Activated CD4-positive, alpha-beta T cell treated with anti-CD3 and anti-CD28 coated beads for 36 hours (primary cell): Measurements from ENCODE around the gene MTSS2. TPM values are rescaled to one million over a fixed set of nuclear protein-coding genes. Genes with fewer than 3 reads are reported as not detected.

ENCODE experiments used
- ATAC-seq: fragments of 200-7000 bp; cut with Tn5 transposase; one replicate; pipeline ENCODE4 v1.10.0; 2021; ENCODE audit warnings: mild to moderate bottlenecking, moderate library complexity
- CTCF ChIA-PET: fragments of 350-600 bp; sonication (Branson Sonifier 250); formaldehyde crosslinking; loops from one replicate; lab custom pipeline; 2021; ENCODE audit warnings: antibody characterized with exemption; lab: Charles Lee
- POLR2A ChIA-PET: fragments of 350-600 bp; sonication (Branson Sonifier 250); formaldehyde crosslinking; loops from one replicate; lab custom pipeline; 2021; ENCODE audit warnings: antibody characterized with exemption, inconsistent platforms; lab: Charles Lee
- DNase-seq: peaks from one replicate; pipeline ENCODE4 v3.0.0-alpha.2; 2020
- H3K27ac Mint-ChIP-seq: one replicate; pipeline ENCODE4 v1.8.0; 2021; ENCODE audit warnings: mixed read lengths
- H3K27me3 Mint-ChIP-seq: one replicate; pipeline ENCODE4 v1.8.0; 2021; ENCODE audit warnings: mixed read lengths
- H3K36me3 Mint-ChIP-seq: one replicate; pipeline ENCODE4 v1.8.0; 2021; ENCODE audit warnings: low read depth, mixed read lengths
- H3K4me1 Mint-ChIP-seq: one replicate; pipeline ENCODE4 v1.8.0; 2021; ENCODE audit warnings: mixed read lengths
- H3K4me3 Mint-ChIP-seq: one replicate; pipeline ENCODE4 v1.8.0; 2021; ENCODE audit warnings: mild to moderate bottlenecking, moderate library complexity, mixed read lengths
- H3K9me3 Mint-ChIP-seq: one replicate; pipeline ENCODE4 v1.8.0; 2021; ENCODE audit warnings: low read depth, mixed read lengths
- intact Hi-C, 2 experiments: fragments of 100-400 bp; cut with DNase I in 1 of 2; cut with micrococcal nuclease in 1 of 2; formaldehyde crosslinking; loops; one replicate each; pipeline versions ENCODE4 v1.14.2 to v1.15.1; 2022 to 2024; cut with DNase I, micrococcal nuclease
- total RNA-seq, 2 experiments: library from RNA; stranded (reverse); gene quantifications; one replicate each; pipeline ENCODE4 v1.2.3, GENCODE V29; 2021

The MTSS2 gene
- total RNA-seq, 2 experiments from 2014 or later: 1.6 to 3.5 TPM

- ATAC-seq (no peak), DNase-seq (no peak)
- intact Hi-C loops: no loop called here
- no peaks in the 10 kb centered on the region for H3K27me3 Mint-ChIP-seq
- ChIA-PET CTCF (no interaction called here), POLR2A (no interaction called here)
- peaks cover 27% of the 10 kb centered on the region for H3K36me3 Mint-ChIP-seq
- H3K9me3 Mint-ChIP-seq: no peaks in the 10 kb centered on the region
- H3K27ac Mint-ChIP-seq: no peak overlapping the region
- H3K4me1 Mint-ChIP-seq: peaks cover 11% of the 10 kb centered on the region
- no peak overlapping the region for H3K4me3 Mint-ChIP-seq
Measured at GRCh38 chr16:70725024-70725911, 39.4 kb upstream of the MTSS2 start.

- Mint-ChIP-seq H3K27ac (no peak overlapping the region), H3K4me1 (peaks cover 12% of the 10 kb centered on the region), H3K27me3 (no peaks in the 10 kb centered on the region), H3K4me3 (no peak overlapping the region), H3K36me3 (peaks cover 30% of the 10 kb centered on the region), H3K9me3 (no peaks in the 10 kb centered on the region)
- POLR2A ChIA-PET: no interaction called here
- no peak for DNase-seq
- intact Hi-C loops: no loop called here
- ATAC-seq: no peak
- CTCF ChIA-PET: no interaction called here
Measured at GRCh38 chr16:70724146-70725023, 38.5 kb upstream of the MTSS2 start.

GRCh38 chr16:70723740-70724145 lies 37.9 kb upstream of the MTSS2 start:
- ChIA-PET CTCF (interaction anchor here (1.3 kb wide), 1 partner anchor 47 kb away, joined by 4 read pairs; no protein-coding TSS in a partner anchor), POLR2A (no interaction called here)
- Mint-ChIP-seq H3K36me3 (peaks cover 32% of the 10 kb centered on the region), H3K27me3 (no peaks in the 10 kb centered on the region), H3K27ac (no peak overlapping the region), H3K4me3 (no peak overlapping the region), H3K9me3 (no peaks in the 10 kb centered on the region), H3K4me1 (peaks cover 12% of the 10 kb centered on the region)
- no peak for DNase-seq
- no peak for ATAC-seq
- intact Hi-C loops: no loop called here

DNA sequence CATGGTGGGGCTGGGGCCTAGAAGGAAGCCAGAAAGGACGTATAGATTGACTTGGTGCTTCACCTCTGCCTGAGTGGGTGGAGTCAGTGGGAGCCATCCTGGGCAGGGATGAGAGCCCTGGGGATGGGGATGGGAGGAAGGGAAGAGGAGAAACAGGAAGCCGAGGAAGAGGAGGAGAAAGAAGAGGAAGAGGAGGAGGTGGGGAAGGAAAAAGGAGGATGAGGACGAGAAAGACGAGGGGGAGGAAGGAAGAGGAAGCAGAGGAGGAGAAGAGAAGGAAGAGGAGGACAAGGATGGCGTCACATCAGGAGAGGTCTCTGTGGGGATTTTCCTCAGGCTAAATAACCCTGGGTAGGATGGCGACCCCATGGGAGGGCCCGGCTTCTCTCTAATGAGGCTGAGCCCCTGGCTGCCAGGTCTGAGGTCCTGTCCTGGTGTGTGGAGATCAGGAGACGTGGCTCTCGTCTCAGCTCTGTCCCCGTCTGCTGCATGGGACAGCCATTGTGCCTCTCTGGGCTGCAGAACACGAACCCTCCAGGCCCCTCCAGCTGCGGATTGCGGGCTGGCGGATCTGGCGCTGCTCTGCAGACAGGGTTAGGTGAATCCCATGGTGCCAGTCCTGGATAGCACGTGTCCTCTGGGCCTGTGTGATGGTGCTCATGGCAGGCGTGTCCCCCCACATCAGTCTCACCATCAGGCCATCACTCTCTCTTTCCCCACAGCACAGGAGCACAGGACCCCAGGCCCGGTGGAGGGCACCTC lies 35.5 kb upstream of the MTSS2 start:
- POLR2A ChIA-PET: no interaction called here
- ATAC-seq: no peak
- no peaks in the 10 kb centered on the region for H3K9me3 Mint-ChIP-seq
- CTCF ChIA-PET: interaction anchor here (0.6 to 1.2 kb wide), 3 partner anchors 54 to 208 kb away, joined by 3 to 6 read pairs (median 3); no protein-coding TSS in a partner anchor
- peak overlapping the region; percentile 77 for H3K27ac Mint-ChIP-seq
- no peak overlapping the region for H3K4me3 Mint-ChIP-seq
- intact Hi-C loops: no loop called here
- H3K27me3 Mint-ChIP-seq: no peaks in the 10 kb centered on the region
- H3K4me1 Mint-ChIP-seq: peaks cover 12% of the 10 kb centered on the region
- peaks cover 32% of the 10 kb centered on the region for H3K36me3 Mint-ChIP-seq
- no peak for DNase-seq

- CTCF ChIA-PET: interaction anchor here (0.6 to 1.2 kb wide), 3 partner anchors 51 to 131 kb away, joined by 3 to 6 read pairs (median 3); no protein-coding TSS in a partner anchor
- no peak overlapping the region for H3K4me3 Mint-ChIP-seq
- DNase-seq: peak; percentile 30
- H3K27me3 Mint-ChIP-seq: no peaks in the 10 kb centered on the region
- ATAC-seq: peak; percentile 81
- H3K36me3 Mint-ChIP-seq: peaks cover 28% of the 10 kb centered on the region
- H3K27ac Mint-ChIP-seq: peak overlapping the region; percentile 77
- POLR2A ChIA-PET: no interaction called here
- H3K9me3 Mint-ChIP-seq: no peaks in the 10 kb centered on the region
- intact Hi-C loops: no loop called here
- peaks cover 12% of the 10 kb centered on the region for H3K4me1 Mint-ChIP-seq
Measured at GRCh38 chr16:70720425-70721201, 34.8 kb upstream of the MTSS2 start.

- ATAC-seq (no peak), DNase-seq (no peak)
- peaks cover 21% of the 10 kb centered on the region for H3K36me3 Mint-ChIP-seq
- ChIA-PET CTCF (no interaction called here), POLR2A (no interaction called here)
- peaks cover 12% of the 10 kb centered on the region for H3K4me1 Mint-ChIP-seq
- no peak overlapping the region for H3K4me3 Mint-ChIP-seq
- H3K27ac Mint-ChIP-seq: no peak overlapping the region
- no peaks in the 10 kb centered on the region for H3K27me3 Mint-ChIP-seq
- intact Hi-C loops: no loop called here
- no peaks in the 10 kb centered on the region for H3K9me3 Mint-ChIP-seq
Measured at GRCh38 chr16:70717065-70717464, 31.2 kb upstream of the MTSS2 start.

DNA sequence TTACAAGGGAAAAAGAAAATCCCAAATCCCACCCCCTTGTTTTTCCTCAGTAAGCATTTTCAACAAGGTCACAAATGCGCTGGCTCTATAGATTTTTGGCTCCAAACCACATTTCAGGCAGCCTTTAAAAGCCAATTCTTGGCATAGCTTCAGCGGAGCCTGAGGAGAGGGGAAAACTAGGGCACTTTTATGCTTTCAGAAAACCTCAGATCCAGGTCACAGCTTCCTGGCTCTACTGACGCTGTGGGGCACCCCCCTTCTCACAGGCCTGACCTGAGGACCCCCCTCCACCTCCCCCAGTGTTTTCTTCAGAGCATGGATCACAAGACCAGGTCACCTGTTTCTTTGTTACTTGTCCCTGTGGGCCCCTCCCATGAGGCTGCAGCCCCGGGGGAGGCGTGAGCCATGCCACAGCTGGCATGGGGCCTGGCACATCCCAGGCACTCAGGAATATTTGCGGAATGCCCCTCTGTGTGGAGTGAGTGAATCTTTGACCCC lies 30.1 kb upstream of the MTSS2 start:
- POLR2A ChIA-PET: no interaction called here
- Mint-ChIP-seq H3K4me1 (peaks cover 8% of the 10 kb centered on the region), H3K9me3 (no peaks in the 10 kb centered on the region), H3K36me3 (peaks cover 16% of the 10 kb centered on the region), H3K27me3 (no peaks in the 10 kb centered on the region), H3K27ac (no peak overlapping the region), H3K4me3 (no peak overlapping the region)
- intact Hi-C loops: loop anchor here in 1 of 2 experiments (1.0 kb wide), 1 partner anchor 40 kb away; no protein-coding TSS in a partner anchor
- DNase-seq (no peak), ATAC-seq (no peak)
- CTCF ChIA-PET: interaction anchor here (0.9 kb wide), 1 partner anchor 21 kb away, joined by 3 read pairs; no protein-coding TSS in a partner anchor

DNA sequence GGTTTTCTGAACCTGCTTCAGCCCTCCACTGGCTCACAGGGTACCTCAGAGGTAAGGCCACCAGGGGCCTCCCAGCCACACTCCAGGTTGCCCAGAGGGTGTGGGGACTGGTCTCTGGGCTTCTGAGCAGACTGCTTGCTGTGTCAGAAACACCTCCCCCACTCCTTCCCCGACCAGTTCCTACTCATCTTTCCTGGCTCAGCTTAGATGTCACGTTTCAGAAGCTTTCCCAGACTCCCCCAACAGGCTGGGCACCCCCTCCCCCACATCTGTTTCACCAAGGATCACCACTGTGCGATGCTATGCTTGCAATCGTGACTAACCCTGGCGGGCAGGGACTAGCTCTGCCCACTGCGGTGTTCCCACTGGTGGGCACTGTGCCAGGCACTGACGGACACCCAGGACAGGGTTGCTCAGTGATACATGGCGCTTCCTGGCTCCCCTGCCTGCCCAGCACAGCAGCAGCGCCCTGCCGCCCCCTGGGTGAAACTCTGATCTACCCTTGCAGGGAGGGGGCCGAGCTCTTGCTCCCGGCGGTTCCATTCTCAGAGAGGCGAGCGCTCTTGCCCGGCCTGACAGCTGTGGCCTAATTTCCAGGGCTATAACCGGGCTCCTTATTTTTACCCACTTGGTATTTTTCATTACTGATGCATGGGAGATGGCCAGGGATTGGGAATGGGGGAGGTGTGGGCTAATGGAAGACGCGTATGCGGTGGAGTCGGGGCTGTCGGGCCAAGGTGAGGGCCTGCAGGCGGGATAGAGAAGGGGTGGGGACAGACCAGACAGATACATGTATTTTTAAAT lies 29.4 kb upstream of the MTSS2 start:
- H3K27me3 Mint-ChIP-seq: no peaks in the 10 kb centered on the region
- H3K4me1 Mint-ChIP-seq: peaks cover 2% of the 10 kb centered on the region
- H3K9me3 Mint-ChIP-seq: no peaks in the 10 kb centered on the region
- peaks cover 10% of the 10 kb centered on the region for H3K36me3 Mint-ChIP-seq
- ChIA-PET POLR2A (interaction anchor here (0.7 kb wide), 1 partner anchor 32 kb away, joined by 5 read pairs; no protein-coding TSS in a partner anchor), CTCF (interaction anchor here (0.9 kb wide), 1 partner anchor 20 kb away, joined by 3 read pairs; no protein-coding TSS in a partner anchor)
- no peak overlapping the region for H3K4me3 Mint-ChIP-seq
- no peak for DNase-seq
- H3K27ac Mint-ChIP-seq: no peak overlapping the region
- ATAC-seq: no peak
- intact Hi-C loops: no loop called here

- Mint-ChIP-seq H3K4me3 (no peak overlapping the region), H3K36me3 (peaks cover 5% of the 10 kb centered on the region), H3K4me1 (no peaks in the 10 kb centered on the region), H3K27ac (no peak overlapping the region), H3K27me3 (no peaks in the 10 kb centered on the region), H3K9me3 (no peaks in the 10 kb centered on the region)
- POLR2A ChIA-PET: interaction anchor here (0.7 kb wide), 1 partner anchor 32 kb away, joined by 5 read pairs; no protein-coding TSS in a partner anchor
- no peak for DNase-seq
- intact Hi-C loops: no loop called here
- CTCF ChIA-PET: no interaction called here
- no peak for ATAC-seq
Measured at GRCh38 chr16:70714581-70715054, 28.8 kb upstream of the MTSS2 start.
